GM12878 (cell line): Measurements from ENCODE around the gene GALK1. TPM values are rescaled to one million over a fixed set of nuclear protein-coding genes. Genes with fewer than 3 reads are reported as not detected.

ENCODE experiments used
- ATAC-seq: fragments of 200-7000 bp; cut with Tn5 transposase; 3 replicates; pipeline ENCODE4 v1.9.1; 2020; ENCODE audit warnings: mild to moderate bottlenecking, moderate library complexity
- BruUV-seq: library from RNA; stranded (reverse); fragments of 400-500 nt; replicated peaks from 2 replicates; lab custom pipeline; 2021; lab: Mats Ljungman, UMichigan
- CTCF ChIA-PET: fragments of 300-600 bp; sonication (Branson Sonifier 250); formaldehyde crosslinking; extraction: SDS; loops from one replicate; lab custom pipeline; 2021; ENCODE audit warnings: inconsistent platforms; lab: Yijun Ruan, JAX
- POLR2A ChIA-PET: fragments of 350-600 bp; formaldehyde crosslinking; extraction: SDS; loops from one replicate; lab custom pipeline; 2021; ENCODE audit warnings: inconsistent platforms; lab: Charles Lee
- RAD21 ChIA-PET: fragments of 300-600 bp; sonication (Branson Sonifier 250); formaldehyde crosslinking; loops from one replicate; lab custom pipeline; 2023; ENCODE audit warnings: antibody characterized with exemption; ENCODE audit not compliant: unreplicated experiment; lab: Charles Lee
- SMC1A ChIA-PET: fragments of 300-600 bp; sonication (Branson Sonifier 250); formaldehyde crosslinking; loops from one replicate; lab custom pipeline; 2023; ENCODE audit not compliant: unreplicated experiment, uncharacterized antibody; lab: Charles Lee
- DNase-seq: peaks from one replicate; pipeline ENCODE4 v3.0.0-alpha.2; 2011; ENCODE audit warnings: low read depth, low spot score
- FAIRE-seq: peaks from 3 replicates; lab custom pipeline; 2011; peaks lifted over from hg19 to GRCh38; lab: Jason Lieb, UNC
- H2AFZ ChIP-seq: 2 replicates; pipeline ENCODE4 v1.6.0; 2011; ENCODE audit warnings: low read depth, low read length, control low read depth; ENCODE audit not compliant: control insufficient read depth
- H3K27ac ChIP-seq: 2 replicates; pipeline ENCODE4 v1.5.1; 2011; ENCODE audit warnings: control low read depth; ENCODE audit not compliant: control insufficient read depth, insufficient read depth
- H3K27me3 ChIP-seq, 2 experiments: replicated peaks in 1 of 2; 2 replicates each; pipeline versions ENCODE4 v1.6.0 to v1.6.1; 2011; ENCODE audit warnings: low read length in 1 of 2; ENCODE audit not compliant: control insufficient read depth in 2 of 2, insufficient read depth in 2 of 2
- H3K36me3 ChIP-seq, 2 experiments: 2 replicates each; pipeline ENCODE4 v1.5.1; 2011; ENCODE audit warnings: low read length in 1 of 2; ENCODE audit not compliant: control insufficient read depth in 2 of 2, insufficient read depth in 2 of 2
- H3K4me1 ChIP-seq: 2 replicates; pipeline ENCODE4 v1.6.1; 2011; ENCODE audit warnings: mild to moderate bottlenecking, low read length, moderate library complexity, mixed read lengths; ENCODE audit not compliant: control insufficient read depth, insufficient read depth
- H3K4me2 ChIP-seq: 2 replicates; pipeline ENCODE4 v1.6.0; 2011; ENCODE audit warnings: control low read depth; ENCODE audit not compliant: control insufficient read depth, insufficient read depth
- H3K4me3 ChIP-seq: fragments of 200-600 bp; sonication (generic); 2 replicates; pipeline ENCODE4 v1.5.1; 2016
- H3K79me2 ChIP-seq: 2 replicates; pipeline ENCODE4 v1.6.0; 2011; ENCODE audit warnings: low read length; ENCODE audit not compliant: control insufficient read depth, insufficient read depth
- H3K9ac ChIP-seq: 2 replicates; pipeline ENCODE4 v1.8.0; 2011; ENCODE audit warnings: low read length, control low read depth, mixed read lengths; ENCODE audit not compliant: control insufficient read depth, insufficient read depth
- H3K9me3 ChIP-seq: replicated peaks from 3 replicates; pipeline ENCODE4 v1.5.1; 2011; ENCODE audit warnings: mild to moderate bottlenecking, low read length; ENCODE audit not compliant: control insufficient read depth, insufficient read depth
- H4K20me1 ChIP-seq: 2 replicates; pipeline ENCODE4 v1.6.0; 2011; ENCODE audit not compliant: control insufficient read depth, insufficient read depth
- BRCA1 ChIP-seq: IDR thresholded peaks from 2 replicates; pipeline ENCODE4 v1.6.1; 2011; ENCODE audit warnings: low read depth, low read length, improper control_type of control experiment
- CHD1 ChIP-seq: IDR thresholded peaks from 2 replicates; pipeline ENCODE4 v1.6.1; 2012; ENCODE audit warnings: low read depth, low read length, improper control_type of control experiment
- CHD4 ChIP-seq: fragments of 200-600 bp; sonication (generic); IDR thresholded peaks from 2 replicates; pipeline ENCODE4 v1.6.1; 2016; ENCODE audit warnings: mild to moderate bottlenecking
- EED ChIP-seq: sonication (generic); IDR thresholded peaks from 2 replicates; pipeline ENCODE4 v1.6.1; 2016; ENCODE audit warnings: antibody characterized with exemption, low read depth
- EZH2 ChIP-seq: IDR thresholded peaks from 2 replicates; pipeline ENCODE4 v1.6.1; 2012; ENCODE audit warnings: low read depth, mild to moderate bottlenecking, control low read depth, inconsistent platforms, low read length, borderline replicate concordance; ENCODE audit not compliant: control insufficient read depth
- IKZF2 ChIP-seq, 2 experiments: fragments of 450-650 bp; IDR thresholded peaks; 2 replicates each; pipeline ENCODE4 v1.6.1; 2017; ENCODE audit warnings: mild to moderate bottlenecking in 2 of 2, moderate library complexity in 2 of 2
- MAX ChIP-seq: IDR thresholded peaks from 2 replicates; pipeline ENCODE4 v1.6.1; 2012; ENCODE audit warnings: low read depth, low read length, improper control_type of control experiment
- MLLT1 ChIP-seq: fragments of 450-650 bp; IDR thresholded peaks from 2 replicates; pipeline ENCODE4 v1.6.1; 2016; ENCODE audit warnings: mild to moderate bottlenecking
- NBN ChIP-seq: fragments of 450-650 bp; IDR thresholded peaks from 2 replicates; pipeline ENCODE4 v1.6.1; 2016
- NFXL1 ChIP-seq: fragments of 450-650 bp; IDR thresholded peaks from 2 replicates; pipeline ENCODE4 v1.6.1; 2017; ENCODE audit warnings: antibody characterized with exemption, mild to moderate bottlenecking, borderline replicate concordance
- PML ChIP-seq: IDR thresholded peaks from 2 replicates; pipeline ENCODE4 v1.6.1; 2012; ENCODE audit warnings: low read length, inconsistent platforms
- RAD51 ChIP-seq: fragments of 450-650 bp; IDR thresholded peaks from 2 replicates; pipeline ENCODE4 v1.6.1; 2016; ENCODE audit warnings: moderate library complexity, mild to moderate bottlenecking, inconsistent platforms
- RUNX3 ChIP-seq: IDR thresholded peaks from 2 replicates; pipeline ENCODE4 v1.6.1; 2012; ENCODE audit warnings: low read length, inconsistent platforms
- SIN3A ChIP-seq: IDR thresholded peaks from 2 replicates; pipeline ENCODE4 v1.6.1; 2012; ENCODE audit warnings: low read depth, low read length, improper control_type of control experiment
- SPI1 ChIP-seq: IDR thresholded peaks from 2 replicates; pipeline ENCODE4 v1.6.1; 2011; ENCODE audit warnings: low read depth, mild to moderate bottlenecking, low read length, moderate library complexity, borderline replicate concordance; ENCODE audit not compliant: insufficient read depth
- STAT3 ChIP-seq: IDR thresholded peaks from 2 replicates; pipeline ENCODE4 v1.6.1; 2011; ENCODE audit warnings: low read depth, low read length, improper control_type of control experiment
- ZZZ3 ChIP-seq: IDR thresholded peaks from 2 replicates; pipeline ENCODE4 v1.6.1; 2011; ENCODE audit warnings: low read depth; ENCODE audit not compliant: control insufficient read depth, insufficient read length
- WGBS: methylation state at CpG from one replicate; pipeline ENCODE4 v1.1.6; 2016; ENCODE audit warnings: low lambda C conversion rate; ENCODE audit not compliant: insufficient replicate concordance, insufficient coverage; ENCODE audit errors: missing lambda C conversion rate; 5-methylcytosine and 5-hydroxymethylcytosine counted together
- in situ Hi-C: fragments of 300-500 bp; cut with MboI; formaldehyde crosslinking; loops from 9 replicates; pipeline ENCODE4 v1.14.3; 2018; ENCODE audit warnings: mixed read lengths
- intact Hi-C: fragments of 100-400 bp; cut with micrococcal nuclease; formaldehyde crosslinking; loops from one replicate; pipeline ENCODE4 v1.14.2; 2022; ENCODE audit not compliant: unreplicated experiment
- polyA plus RNA-seq, 11 experiments: library from polyadenylated mRNA; depleted of rRNA in 4 of 11; unstranded in 6 of 11; stranded (reverse) in 5 of 11; fragments of >200 nt; fragmentation: Nextera tagmentation in 4 of 11; fragmentation: Illumina TruSeq in 1 of 11; extraction: Ambion mirVana in 4 of 11; extraction: Trizol in 1 of 11; gene quantifications; 1 replicate in 1 of 11; 2 replicates in 10 of 11; pipeline versions ENCODE4 v1.2.1 to v1.2.3, GENCODE V29; 2011 to 2016; ENCODE audit warnings: inconsistent platforms in 2 of 11, missing spikeins in 2 of 11, low read depth in 1 of 11
- total RNA-seq, 4 experiments: library from RNA; depleted of rRNA in 3 of 4; stranded (reverse); fragments of >200 nt in 3 of 4; fragmentation: Illumina TruSeq in 1 of 4; extraction: Trizol in 1 of 4; gene quantifications; 2 replicates each; pipeline versions ENCODE4 v1.2.1 to v1.2.3, GENCODE V29; 2013 to 2021
- TF ChIP-seq, protein P1 (sequence below): fragments of 450-650 bp; IDR thresholded peaks from 2 replicates; pipeline ENCODE4 v1.6.1; 2018; ENCODE audit warnings: borderline replicate concordance, mild to moderate bottlenecking; ENCODE audit not compliant: partially characterized antibody

The GALK1 gene
- total and polyA plus RNA-seq, 10 of the 15 experiments (the other 5 are each of a cell fraction or from before 2014, with no cell fraction given): 0.21 to 43.8 (median 21.4) TPM

DNA sequence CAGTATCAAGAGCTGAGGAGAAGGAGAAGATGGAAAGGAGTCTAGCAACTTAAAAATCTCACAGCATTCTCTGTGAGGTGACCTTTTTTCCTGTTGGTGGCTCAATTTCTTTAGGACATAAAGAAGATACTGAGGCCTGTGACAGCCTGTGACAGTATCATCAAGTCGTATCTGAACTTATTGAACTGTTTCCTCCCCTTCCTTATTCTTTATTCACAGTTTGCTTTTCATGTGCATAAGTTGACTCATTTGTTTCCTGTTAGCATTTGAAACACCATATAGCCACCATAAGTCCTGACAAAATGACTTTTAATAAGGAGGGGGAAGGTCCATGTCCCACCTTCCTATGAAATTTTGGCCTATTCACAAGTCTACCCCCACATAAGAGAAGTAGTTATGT, 28.5 kb upstream of the GALK1 start:
- POLR2A ChIA-PET: no interaction called here
- Histone ChIP-seq H3K9ac (no peak overlapping the region), H4K20me1 (no peaks in the 10 kb centered on the region), H3K4me2 (no peak overlapping the region), H3K79me2 (peaks cover 22% of the 10 kb centered on the region), H3K36me3 (peaks cover 3 to 27% of the 10 kb centered on the region in 2 experiments), H3K4me3 (no peak overlapping the region), H3K4me1 (no peaks in the 10 kb centered on the region), H3K27ac (no peak overlapping the region), H3K27me3 (no peaks in the 10 kb centered on the region), H3K9me3 (no peaks in the 10 kb centered on the region), H2AFZ (no peak overlapping the region)
- WGBS: 0% methylated on average over 1 of the region's 1 CpG
- SMC1A ChIA-PET: interaction anchor here (1.4 kb wide), 1 partner anchor 10 kb away, joined by 5 read pairs; no protein-coding TSS in a partner anchor
- DNase-seq: no peak
- no TSS peak for BruUV-seq
- CTCF ChIA-PET: interaction anchor here (1.6 kb wide), 1 partner anchor 33 kb away, joined by 4 read pairs; no protein-coding TSS in a partner anchor
- in situ Hi-C loops (no loop called here), intact Hi-C loops (no loop called here)
- RAD21 ChIA-PET: no interaction called here
- TF ChIP-seq NFXL1 (no peak), IKZF2 (IDR thresholded peaks at IDR 0.05) (no peak), MAX (no peak), PML (no peak), EZH2 (no peak), RUNX3 (no peak), CHD1 (no peak), ZZZ3 (no peak), RAD51 (no peak), MLLT1 (no peak), SIN3A (no peak), CHD4 (no peak), STAT3 (no peak), NBN (no peak), BRCA1 (no peak), EED (no peak), SPI1 (no peak)
- TF ChIP-seq, protein P1, sequence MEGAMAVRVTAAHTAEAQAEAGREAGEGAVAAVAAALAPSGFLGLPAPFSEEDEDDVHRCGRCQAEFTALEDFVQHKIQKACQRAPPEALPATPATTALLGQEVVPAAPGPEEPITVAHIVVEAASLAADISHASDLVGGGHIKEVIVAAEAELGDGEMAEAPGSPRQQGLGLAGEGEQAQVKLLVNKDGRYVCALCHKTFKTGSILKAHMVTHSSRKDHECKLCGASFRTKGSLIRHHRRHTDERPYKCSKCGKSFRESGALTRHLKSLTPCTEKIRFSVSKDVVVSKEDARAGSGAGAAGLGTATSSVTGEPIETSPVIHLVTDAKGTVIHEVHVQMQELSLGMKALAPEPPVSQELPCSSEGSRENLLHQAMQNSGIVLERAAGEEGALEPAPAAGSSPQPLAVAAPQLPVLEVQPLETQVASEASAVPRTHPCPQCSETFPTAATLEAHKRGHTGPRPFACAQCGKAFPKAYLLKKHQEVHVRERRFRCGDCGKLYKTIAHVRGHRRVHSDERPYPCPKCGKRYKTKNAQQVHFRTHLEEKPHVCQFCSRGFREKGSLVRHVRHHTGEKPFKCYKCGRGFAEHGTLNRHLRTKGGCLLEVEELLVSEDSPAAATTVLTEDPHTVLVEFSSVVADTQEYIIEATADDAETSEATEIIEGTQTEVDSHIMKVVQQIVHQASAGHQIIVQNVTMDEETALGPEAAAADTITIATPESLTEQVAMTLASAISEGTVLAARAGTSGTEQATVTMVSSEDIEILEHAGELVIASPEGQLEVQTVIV: no peak
- ATAC-seq: no peak
- FAIRE-seq: no peak
